IMR-90 (cell line): ENCODE measurements around the gene C16orf87.

ENCODE experiments used
- BHLHE40 ChIP-seq: fragments of 150-350 bp; IDR thresholded peaks from 2 replicates; pipeline ENCODE4 v1.6.1; 2016; ENCODE audit warnings: mild to moderate bottlenecking, low read depth, low read length
- FOS ChIP-seq: fragments of 150-350 bp; IDR thresholded peaks from 2 replicates; pipeline ENCODE4 v1.6.1; 2016; ENCODE audit warnings: low read depth, low read length
- MAZ ChIP-seq: IDR thresholded peaks from 2 replicates; pipeline ENCODE4 v1.6.1; 2012; ENCODE audit warnings: low read depth, mild to moderate bottlenecking, low read length, improper control_type of control experiment, moderate library complexity, borderline replicate concordance
- MXI1 ChIP-seq: IDR thresholded peaks from 2 replicates; pipeline ENCODE4 v1.6.1; 2012; ENCODE audit warnings: low read depth, mild to moderate bottlenecking, low read length, moderate library complexity, borderline replicate concordance
- POLR2A ChIP-seq: IDR thresholded peaks from 2 replicates; pipeline ENCODE4 v1.6.1; 2012; ENCODE audit warnings: mild to moderate bottlenecking, low read depth, low read length
- RAD21 ChIP-seq: IDR thresholded peaks from 2 replicates; pipeline ENCODE4 v1.6.1; 2012; ENCODE audit warnings: low read length, improper control_type of control experiment
- TF ChIP-seq, protein P1 (sequence below): conservative IDR thresholded peaks from 2 replicates; pipeline ENCODE4 v1.5.1; 2012; ENCODE audit warnings: mild to moderate bottlenecking, low read depth, low read length, improper control_type of control experiment
- TF ChIP-seq, protein P2 (sequence below): fragments of 150-350 bp; IDR thresholded peaks from 2 replicates; pipeline ENCODE4 v1.6.1; 2016; ENCODE audit warnings: low read depth, mild to moderate bottlenecking, low read length, moderate library complexity, borderline replicate concordance
- TF ChIP-seq, protein P3 (sequence below): fragments of 150-350 bp; IDR thresholded peaks from 2 replicates; pipeline ENCODE4 v1.6.1; 2017; ENCODE audit warnings: mild to moderate bottlenecking, antibody characterized with exemption, low read length, low read depth

DNA sequence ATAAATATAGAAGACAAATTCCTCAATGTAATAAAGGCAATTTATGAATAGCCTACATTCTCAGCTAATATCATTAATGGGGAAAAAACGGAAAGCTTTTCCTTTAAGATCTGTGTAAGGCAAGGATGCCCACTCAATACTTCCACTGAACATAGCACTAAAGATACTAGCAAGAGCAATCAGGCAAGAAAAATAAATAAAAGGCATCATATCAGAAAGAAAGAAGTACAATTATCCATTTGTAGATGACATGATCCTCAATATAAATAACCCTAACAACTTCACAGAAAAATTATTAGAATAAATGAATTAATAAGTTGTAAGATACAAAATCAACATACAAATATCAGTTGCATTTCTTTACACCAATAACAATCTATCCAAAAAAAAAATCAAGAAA is 37.1 kb downstream of the C16orf87 start:
- no peak for TF ChIP-seq POLR2A
- TF ChIP-seq, protein P1, sequence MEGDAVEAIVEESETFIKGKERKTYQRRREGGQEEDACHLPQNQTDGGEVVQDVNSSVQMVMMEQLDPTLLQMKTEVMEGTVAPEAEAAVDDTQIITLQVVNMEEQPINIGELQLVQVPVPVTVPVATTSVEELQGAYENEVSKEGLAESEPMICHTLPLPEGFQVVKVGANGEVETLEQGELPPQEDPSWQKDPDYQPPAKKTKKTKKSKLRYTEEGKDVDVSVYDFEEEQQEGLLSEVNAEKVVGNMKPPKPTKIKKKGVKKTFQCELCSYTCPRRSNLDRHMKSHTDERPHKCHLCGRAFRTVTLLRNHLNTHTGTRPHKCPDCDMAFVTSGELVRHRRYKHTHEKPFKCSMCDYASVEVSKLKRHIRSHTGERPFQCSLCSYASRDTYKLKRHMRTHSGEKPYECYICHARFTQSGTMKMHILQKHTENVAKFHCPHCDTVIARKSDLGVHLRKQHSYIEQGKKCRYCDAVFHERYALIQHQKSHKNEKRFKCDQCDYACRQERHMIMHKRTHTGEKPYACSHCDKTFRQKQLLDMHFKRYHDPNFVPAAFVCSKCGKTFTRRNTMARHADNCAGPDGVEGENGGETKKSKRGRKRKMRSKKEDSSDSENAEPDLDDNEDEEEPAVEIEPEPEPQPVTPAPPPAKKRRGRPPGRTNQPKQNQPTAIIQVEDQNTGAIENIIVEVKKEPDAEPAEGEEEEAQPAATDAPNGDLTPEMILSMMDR: no peak
- no peak for TF ChIP-seq BHLHE40
- no peak for TF ChIP-seq RAD21
- TF ChIP-seq FOS: no peak
- no peak for TF ChIP-seq MAZ
- TF ChIP-seq, protein P2, sequence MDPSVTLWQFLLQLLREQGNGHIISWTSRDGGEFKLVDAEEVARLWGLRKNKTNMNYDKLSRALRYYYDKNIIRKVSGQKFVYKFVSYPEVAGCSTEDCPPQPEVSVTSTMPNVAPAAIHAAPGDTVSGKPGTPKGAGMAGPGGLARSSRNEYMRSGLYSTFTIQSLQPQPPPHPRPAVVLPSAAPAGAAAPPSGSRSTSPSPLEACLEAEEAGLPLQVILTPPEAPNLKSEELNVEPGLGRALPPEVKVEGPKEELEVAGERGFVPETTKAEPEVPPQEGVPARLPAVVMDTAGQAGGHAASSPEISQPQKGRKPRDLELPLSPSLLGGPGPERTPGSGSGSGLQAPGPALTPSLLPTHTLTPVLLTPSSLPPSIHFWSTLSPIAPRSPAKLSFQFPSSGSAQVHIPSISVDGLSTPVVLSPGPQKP: no peak
- TF ChIP-seq MXI1: no peak
- TF ChIP-seq, protein P3, sequence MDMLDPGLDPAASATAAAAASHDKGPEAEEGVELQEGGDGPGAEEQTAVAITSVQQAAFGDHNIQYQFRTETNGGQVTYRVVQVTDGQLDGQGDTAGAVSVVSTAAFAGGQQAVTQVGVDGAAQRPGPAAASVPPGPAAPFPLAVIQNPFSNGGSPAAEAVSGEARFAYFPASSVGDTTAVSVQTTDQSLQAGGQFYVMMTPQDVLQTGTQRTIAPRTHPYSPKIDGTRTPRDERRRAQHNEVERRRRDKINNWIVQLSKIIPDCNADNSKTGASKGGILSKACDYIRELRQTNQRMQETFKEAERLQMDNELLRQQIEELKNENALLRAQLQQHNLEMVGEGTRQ: no peak
